Caco-2 (cell line): ENCODE results near the gene FBXO34. TPM values are rescaled to one million over a fixed set of nuclear protein-coding genes. Genes with fewer than 3 reads are reported as not detected.

Experiments used
- BruUV-seq: library from RNA; stranded (reverse); fragments of 400-500 nt; replicated peaks from 2 replicates; lab custom pipeline; 2021; lab: Mats Ljungman, UMichigan
- CTCF ChIA-PET: fragments of 300-600 bp; sonication (Branson Sonifier 250); formaldehyde crosslinking; loops from one replicate; lab custom pipeline; 2022; ENCODE audit warnings: antibody characterized with exemption; lab: Charles Lee
- POLR2A ChIA-PET: fragments of 300-600 bp; sonication (Branson Sonifier 250); formaldehyde crosslinking; loops from one replicate; lab custom pipeline; 2022; ENCODE audit warnings: antibody characterized with exemption; lab: Charles Lee
- DNase-seq, 2 experiments: peaks; one replicate each; pipeline versions ENCODE4 v3.0.0 to v3.0.0-alpha.2; 2020 to 2022
- H3K27me3 ChIP-seq: replicated peaks from 2 replicates; pipeline ENCODE4 v1.6.0; 2011; ENCODE audit warnings: low read length; ENCODE audit not compliant: control insufficient read depth, insufficient read depth
- H3K36me3 ChIP-seq: 2 replicates; pipeline ENCODE4 v1.5.1; 2011; ENCODE audit warnings: low read length; ENCODE audit not compliant: control insufficient read depth, insufficient read depth
- H3K4me1 ChIP-seq: fragments of 250-450 bp; sonication (Bioruptor Pico); 2 replicates; pipeline ENCODE4 v1.5.1; 2020; ENCODE audit warnings: mild to moderate bottlenecking
- H3K4me3 ChIP-seq: 2 replicates; pipeline ENCODE4 v1.5.1; 2011; ENCODE audit warnings: low read depth, mild to moderate bottlenecking, control low read depth, low read length
- H3K9me3 ChIP-seq: fragments of 250-450 bp; sonication (Bioruptor Pico); 2 replicates; pipeline ENCODE4 v1.5.1; 2020; ENCODE audit warnings: mild to moderate bottlenecking, moderate library complexity
- H3K27ac Mint-ChIP-seq: one replicate; pipeline ENCODE4 v1.8.0; 2022; ENCODE audit warnings: mixed read lengths; ENCODE audit not compliant: unreplicated experiment
- H3K27me3 Mint-ChIP-seq: one replicate; pipeline ENCODE4 v1.8.0; 2022; ENCODE audit warnings: mixed read lengths; ENCODE audit not compliant: insufficient read depth, unreplicated experiment
- H3K36me3 Mint-ChIP-seq: one replicate; pipeline ENCODE4 v1.8.0; 2022; ENCODE audit warnings: mild to moderate bottlenecking, mixed read lengths; ENCODE audit not compliant: insufficient read depth, unreplicated experiment
- H3K4me1 Mint-ChIP-seq: one replicate; pipeline ENCODE4 v1.8.0; 2022; ENCODE audit warnings: low read depth, mixed read lengths; ENCODE audit not compliant: unreplicated experiment
- H3K4me3 Mint-ChIP-seq: one replicate; pipeline ENCODE4 v1.8.0; 2022; ENCODE audit warnings: mild to moderate bottlenecking, moderate library complexity, mixed read lengths; ENCODE audit not compliant: unreplicated experiment
- H3K9me3 Mint-ChIP-seq: one replicate; pipeline ENCODE4 v1.8.0; 2022; ENCODE audit warnings: mixed read lengths; ENCODE audit not compliant: unreplicated experiment
- CTCF ChIP-seq, 2 experiments: fragments of 200-600 bp in 1 of 2; IDR thresholded peaks; 1 replicate in 1 of 2; 2 replicates in 1 of 2; pipeline versions ENCODE4 v1.5.1 to v1.8.0; 2011 to 2022; ENCODE audit warnings: antibody characterized with exemption in 1 of 2, control low read depth in 1 of 2, inconsistent platforms in 1 of 2, low read depth in 1 of 2, low read length in 1 of 2, mild to moderate bottlenecking in 1 of 2, moderate library complexity in 1 of 2; ENCODE audit not compliant: insufficient read depth in 1 of 2, severe bottlenecking in 1 of 2, unreplicated experiment in 1 of 2
- intact Hi-C: fragments of 100-400 bp; cut with micrococcal nuclease; formaldehyde crosslinking; loops from one replicate; pipeline ENCODE4 v1.10.0; 2022; ENCODE audit not compliant: unreplicated experiment
- total RNA-seq: library from RNA; stranded (reverse); gene quantifications from 2 replicates; pipeline ENCODE4 v1.2.3, GENCODE V29; 2022

The FBXO34 gene
- total RNA-seq, 1 experiment from 2014 or later: 23.7 TPM

DNA sequence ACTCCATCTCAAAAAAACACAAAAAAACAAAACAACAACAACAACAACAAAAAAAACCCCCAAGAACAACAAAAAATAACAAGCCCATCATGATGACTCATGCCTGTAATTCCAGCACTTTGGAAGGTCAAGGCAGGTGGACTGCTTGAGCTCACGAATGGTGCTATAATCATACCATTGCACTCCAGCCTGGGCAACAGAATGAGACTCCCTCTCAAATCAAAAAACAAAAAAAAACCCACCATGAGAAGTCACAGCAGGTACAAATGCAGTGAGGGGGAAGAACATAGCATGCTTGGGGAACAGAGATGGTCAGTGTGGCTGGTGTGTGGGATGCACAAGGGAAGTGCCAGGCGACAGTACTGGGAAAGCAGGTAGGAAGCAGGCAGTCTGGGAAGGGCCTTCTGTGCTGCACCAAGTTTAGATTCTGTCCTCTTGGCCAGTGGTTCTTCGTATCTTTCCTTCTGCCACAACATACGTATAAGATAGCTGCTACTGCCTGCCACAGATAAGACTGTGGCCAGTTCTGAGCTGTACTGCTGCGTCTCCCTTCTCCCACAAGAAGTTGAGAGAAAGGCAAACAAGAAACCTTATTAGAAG, 112.4 kb downstream of the FBXO34 start:
- Histone ChIP-seq H3K36me3 (peaks cover 2% of the 10 kb centered on the region; the same call in 1 of the 2 replicates), H3K9me3 (no peaks in the 10 kb centered on the region), H3K4me3 (no peak overlapping the region), H3K27me3 (no peaks in the 10 kb centered on the region), H3K4me1 (peaks cover 29% of the 10 kb centered on the region)
- DNase-seq: no peak
- TF ChIP-seq CTCF (IDR thresholded peaks at IDR 0.05; ENCODE audit: insufficient read depth in 1 of 2, low read depth in 1 of 2, low read length in 1 of 2, severe bottlenecking in 1 of 2, unreplicated experiment in 1 of 2): no peak
- peaks cover 14% of the 10 kb centered on the region for H3K4me1 Mint-ChIP-seq
- H3K27ac Mint-ChIP-seq: peak overlapping the region; percentile 31
- H3K9me3 Mint-ChIP-seq: no peaks in the 10 kb centered on the region
- ChIA-PET CTCF (no interaction called here), POLR2A (no interaction called here)
- intact Hi-C loops: no loop called here
- no peak overlapping the region for H3K4me3 Mint-ChIP-seq
- H3K27me3 Mint-ChIP-seq: no peaks in the 10 kb centered on the region
- H3K36me3 Mint-ChIP-seq: peaks cover 29% of the 10 kb centered on the region
- no TSS peak for BruUV-seq

DNA sequence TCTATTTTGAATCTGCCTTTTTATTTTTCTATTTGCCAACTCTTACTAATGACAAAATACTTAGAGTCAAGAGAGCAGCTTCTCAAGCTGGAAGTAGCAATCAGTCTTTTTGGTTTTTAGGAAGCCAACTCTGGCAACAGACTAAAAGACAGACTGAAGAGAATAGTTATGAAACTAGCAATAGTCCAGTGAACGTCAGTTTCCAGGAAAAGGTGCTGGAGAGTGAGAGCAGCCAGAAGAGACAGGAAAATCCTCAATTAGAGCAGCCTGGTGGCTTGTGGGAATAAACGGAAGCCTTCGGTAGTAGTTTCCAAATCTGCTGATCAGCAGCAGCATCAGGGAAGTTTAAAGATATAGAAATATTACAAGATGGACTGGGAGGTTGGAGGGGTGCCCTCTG, 113.3 kb downstream of the FBXO34 start:
- Mint-ChIP-seq H3K36me3 (peaks cover 29% of the 10 kb centered on the region), H3K27me3 (no peaks in the 10 kb centered on the region), H3K4me1 (peaks cover 14% of the 10 kb centered on the region), H3K4me3 (no peak overlapping the region), H3K27ac (no peak overlapping the region), H3K9me3 (no peaks in the 10 kb centered on the region)
- CTCF ChIA-PET: no interaction called here
- Histone ChIP-seq H3K4me1 (peaks cover 29% of the 10 kb centered on the region), H3K27me3 (no peaks in the 10 kb centered on the region), H3K4me3 (no peak overlapping the region), H3K9me3 (no peaks in the 10 kb centered on the region), H3K36me3 (peaks cover 2% of the 10 kb centered on the region; the same call in 1 of the 2 replicates)
- BruUV-seq: no TSS peak
- no peak for TF ChIP-seq CTCF (IDR thresholded peaks at IDR 0.05; ENCODE audit: insufficient read depth in 1 of 2, low read depth in 1 of 2, low read length in 1 of 2, severe bottlenecking in 1 of 2, unreplicated experiment in 1 of 2)
- intact Hi-C loops: no loop called here
- POLR2A ChIA-PET: no interaction called here
- DNase-seq: no peak

DNA sequence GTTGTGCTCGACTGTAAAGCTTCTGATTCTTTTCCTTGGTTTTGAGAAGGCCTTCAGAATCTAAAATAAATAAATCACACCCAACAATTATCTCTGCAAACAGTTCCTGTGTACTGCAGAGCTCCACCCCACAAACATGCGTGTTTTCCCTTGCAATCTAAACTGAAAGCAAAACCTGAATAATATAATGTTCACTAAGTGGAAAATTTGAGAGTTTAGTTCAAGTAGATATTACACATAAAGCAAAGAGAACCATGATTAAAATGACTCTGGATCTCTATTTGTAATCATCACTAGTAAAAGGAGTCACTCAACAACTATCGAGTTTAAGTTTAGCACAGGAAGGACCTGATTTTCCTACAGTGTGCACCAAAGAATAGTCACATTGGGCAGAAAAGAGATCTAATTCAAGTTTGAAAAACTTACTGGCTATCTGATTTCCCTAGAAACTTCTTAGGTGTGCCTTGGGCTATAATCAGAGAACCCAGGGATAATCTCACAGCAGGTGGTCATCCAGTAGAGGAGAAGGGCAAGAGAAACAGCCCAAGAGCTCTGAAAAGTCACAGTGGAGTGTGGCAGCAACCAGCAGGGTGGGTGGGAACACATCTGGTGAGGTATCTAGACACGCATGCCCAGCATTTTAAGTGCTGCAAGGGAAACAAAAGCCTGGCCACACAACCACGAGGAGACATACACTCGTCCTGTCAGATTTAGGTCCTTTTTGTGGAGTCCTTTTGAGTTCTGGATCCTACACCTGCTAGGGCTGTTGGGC, 115.0 kb downstream of the FBXO34 start:
- TF ChIP-seq CTCF (IDR thresholded peaks at IDR 0.05; ENCODE audit: insufficient read depth in 1 of 2, low read depth in 1 of 2, low read length in 1 of 2, severe bottlenecking in 1 of 2, unreplicated experiment in 1 of 2): no peak
- Mint-ChIP-seq H3K27me3 (no peaks in the 10 kb centered on the region), H3K27ac (peak overlapping the region; percentile 51), H3K4me1 (peaks cover 8% of the 10 kb centered on the region), H3K36me3 (peaks cover 24% of the 10 kb centered on the region), H3K9me3 (no peaks in the 10 kb centered on the region), H3K4me3 (no peak overlapping the region)
- H3K4me3 ChIP-seq: no peak overlapping the region
- ChIA-PET POLR2A (no interaction called here), CTCF (no interaction called here)
- no peaks in the 10 kb centered on the region for H3K9me3 ChIP-seq
- H3K4me1 ChIP-seq: peaks cover 25% of the 10 kb centered on the region
- H3K27me3 ChIP-seq: no peaks in the 10 kb centered on the region
- no TSS peak for BruUV-seq
- intact Hi-C loops: no loop called here
- peaks cover 2% of the 10 kb centered on the region; the same call in 1 of the 2 replicates for H3K36me3 ChIP-seq
- DNase-seq: no peak
